CD14-positive monocyte (primary cell): ENCODE measurements around the gene MORC2. TPM values are rescaled to one million over a fixed set of nuclear protein-coding genes. Genes with fewer than 3 reads are reported as not detected.

Experiments
- DNase-seq, 3 donors: peaks; one replicate each; pipeline ENCODE4 v3.0.0-alpha.2; 2011 to 2022
- H2AFZ ChIP-seq: 2 replicates; pipeline ENCODE4 v1.6.0; 2012; ENCODE audit warnings: mild to moderate bottlenecking, low read depth, low read length, inconsistent platforms; ENCODE audit not compliant: insufficient read depth, poor library complexity, severe bottlenecking
- H3K27ac ChIP-seq, 2 donors: 1 replicate in 1 of 2; 2 replicates in 1 of 2; pipeline ENCODE4 v1.5.1; 2012 to 2013; ENCODE audit warnings: low read length in 2 of 2, control low read depth in 1 of 2, inconsistent platforms in 1 of 2, low read depth in 1 of 2, mild to moderate bottlenecking in 1 of 2
- H3K27me3 ChIP-seq, 2 donors: one replicate each; pipeline versions ENCODE4 v1.6.0 to v1.6.1; 2011 to 2013; ENCODE audit warnings: low read length in 2 of 2; ENCODE audit not compliant: control insufficient read depth in 2 of 2, insufficient read depth in 2 of 2
- H3K36me3 ChIP-seq, 2 donors: replicated peaks in 1 of 2; 1 replicate in 1 of 2; 2 replicates in 1 of 2; pipeline versions ENCODE4 v1.5.1 to v1.6.1; 2012 to 2013; ENCODE audit warnings: low read length in 2 of 2, control low read depth in 1 of 2, inconsistent platforms in 1 of 2, mild to moderate bottlenecking in 1 of 2; ENCODE audit not compliant: insufficient read depth in 2 of 2, control insufficient read depth in 1 of 2
- H3K4me1 ChIP-seq, 2 donors: 1 replicate in 1 of 2; 2 replicates in 1 of 2; pipeline versions ENCODE4 v1.5.1 to v1.6.1; 2012 to 2013; ENCODE audit warnings: low read length in 2 of 2, control low read depth in 1 of 2, inconsistent platforms in 1 of 2, mild to moderate bottlenecking in 1 of 2, moderate library complexity in 1 of 2; ENCODE audit not compliant: insufficient read depth in 2 of 2, control insufficient read depth in 1 of 2
- H3K4me2 ChIP-seq: replicated peaks from 2 replicates; pipeline ENCODE3; 2012; ENCODE audit warnings: low read length, moderate library complexity, mild to moderate bottlenecking; ENCODE audit not compliant: poor library complexity, severe bottlenecking; ENCODE audit errors: extremely low read depth
- H3K4me3 ChIP-seq, 3 experiments: fragments of 200-600 bp in 1 of 3; sonication (generic) in 1 of 3; replicated peaks in 1 of 3; 1 replicate in 2 of 3; 2 replicates in 1 of 3; pipeline ENCODE4 v1.5.1; 2011 to 2013; ENCODE audit warnings: low read length in 3 of 3, mild to moderate bottlenecking in 3 of 3, control low read depth in 2 of 3, low read depth in 2 of 3, inconsistent platforms in 1 of 3, moderate library complexity in 1 of 3
- H3K79me2 ChIP-seq: 2 replicates; pipeline ENCODE4 v1.6.0; 2012; ENCODE audit warnings: mild to moderate bottlenecking, control low read depth, inconsistent platforms, low read length, moderate library complexity; ENCODE audit not compliant: insufficient read depth
- H3K9ac ChIP-seq: 2 replicates; pipeline ENCODE4 v1.6.0; 2017; ENCODE audit warnings: low read length, mild to moderate bottlenecking; ENCODE audit not compliant: insufficient read depth, poor library complexity, severe bottlenecking
- H3K9me3 ChIP-seq, 2 donors: replicated peaks in 1 of 2; 1 replicate in 1 of 2; 2 replicates in 1 of 2; pipeline versions ENCODE4 v1.5.1 to v1.6.1; 2012 to 2013; ENCODE audit warnings: low read length in 2 of 2, control low read depth in 1 of 2; ENCODE audit not compliant: control insufficient read depth in 1 of 2, insufficient read depth in 1 of 2
- H4K20me1 ChIP-seq: 2 replicates; pipeline ENCODE4 v1.6.0; 2012; ENCODE audit warnings: mild to moderate bottlenecking, low read length, control low read depth, moderate library complexity; ENCODE audit not compliant: insufficient read depth
- H3K27ac Mint-ChIP-seq, 7 donors: one replicate each; pipeline ENCODE4 v1.8.0; 2020; ENCODE audit warnings: mild to moderate bottlenecking in 7 of 7, mixed read lengths in 7 of 7, moderate library complexity in 6 of 7, inconsistent platforms in 2 of 7
- H3K27me3 Mint-ChIP-seq, 3 donors: one replicate each; pipeline ENCODE4 v1.8.0; 2021 to 2022; ENCODE audit warnings: low read depth in 3 of 3, mild to moderate bottlenecking in 3 of 3, mixed read lengths in 3 of 3, moderate library complexity in 3 of 3, inconsistent platforms in 1 of 3
- H3K36me3 Mint-ChIP-seq, 2 donors: one replicate each; pipeline ENCODE4 v1.8.0; 2020; ENCODE audit warnings: mixed read lengths in 2 of 2, inconsistent platforms in 1 of 2, mild to moderate bottlenecking in 1 of 2
- H3K4me1 Mint-ChIP-seq: one replicate; pipeline ENCODE4 v1.8.0; 2020; ENCODE audit warnings: mild to moderate bottlenecking, mixed read lengths
- H3K4me3 Mint-ChIP-seq, 2 donors: one replicate each; pipeline ENCODE4 v1.8.0; 2020; ENCODE audit warnings: mild to moderate bottlenecking in 2 of 2, mixed read lengths in 2 of 2, moderate library complexity in 1 of 2
- H3K9me3 Mint-ChIP-seq, 7 donors: one replicate each; pipeline ENCODE4 v1.8.0; 2020 to 2022; ENCODE audit warnings: mixed read lengths in 7 of 7, mild to moderate bottlenecking in 6 of 7, moderate library complexity in 6 of 7, inconsistent platforms in 2 of 7
- WGBS: methylation state at CpG from one replicate; pipeline ENCODE4 v1.1.5; 2013; ENCODE audit warnings: missing lambda C conversion rate; ENCODE audit not compliant: insufficient coverage; 5-methylcytosine and 5-hydroxymethylcytosine counted together
- intact Hi-C, 2 donors: fragments of 100-400 bp; cut with micrococcal nuclease; formaldehyde crosslinking; loops; one replicate each; pipeline versions ENCODE4 v1.15.0 to v1.15.1; 2023
- polyA plus RNA-seq, 3 donors: library from polyadenylated mRNA; depleted of rRNA in 1 of 3; unstranded in 2 of 3; stranded (reverse) in 1 of 3; fragments of 300-500 nt in 2 of 3; fragments of >200 nt in 1 of 3; fragmentation: Illumina TruSeq in 2 of 3; gene quantifications; 1 replicate in 2 of 3; 2 replicates in 1 of 3; pipeline ENCODE4 v1.2.3, GENCODE V29; 2012 to 2021
- TF ChIP-seq, protein P1 (sequence below): fragments of 200-600 bp; IDR thresholded peaks from one replicate; pipeline ENCODE4 v1.8.0; 2022; ENCODE audit warnings: antibody characterized with exemption, mild to moderate bottlenecking

Gene MORC2
- polyA plus RNA-seq, 3 donors: 2.1 to 6.0 (median 2.4) TPM

DNA sequence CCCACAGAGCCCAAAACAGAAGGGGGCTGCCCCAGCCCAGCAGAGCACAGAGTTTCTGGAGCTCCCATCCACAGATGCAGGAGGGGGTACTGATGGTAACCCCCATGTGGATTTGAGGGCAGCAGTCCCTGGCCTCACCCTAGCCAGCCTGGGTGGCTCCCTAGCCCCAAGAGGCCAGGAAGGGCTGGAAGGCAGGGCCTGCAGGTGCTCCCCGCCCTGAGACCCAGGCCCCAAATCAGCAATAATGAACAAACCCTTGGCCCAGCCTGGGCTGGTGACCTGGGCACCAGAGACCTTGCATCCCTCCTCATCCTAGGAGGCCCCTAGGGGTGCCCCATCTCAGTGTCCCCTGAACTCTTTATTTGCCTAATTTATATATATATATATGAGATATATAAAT lies 61.6 kb downstream of the MORC2 start:
- TF ChIP-seq, protein P1, sequence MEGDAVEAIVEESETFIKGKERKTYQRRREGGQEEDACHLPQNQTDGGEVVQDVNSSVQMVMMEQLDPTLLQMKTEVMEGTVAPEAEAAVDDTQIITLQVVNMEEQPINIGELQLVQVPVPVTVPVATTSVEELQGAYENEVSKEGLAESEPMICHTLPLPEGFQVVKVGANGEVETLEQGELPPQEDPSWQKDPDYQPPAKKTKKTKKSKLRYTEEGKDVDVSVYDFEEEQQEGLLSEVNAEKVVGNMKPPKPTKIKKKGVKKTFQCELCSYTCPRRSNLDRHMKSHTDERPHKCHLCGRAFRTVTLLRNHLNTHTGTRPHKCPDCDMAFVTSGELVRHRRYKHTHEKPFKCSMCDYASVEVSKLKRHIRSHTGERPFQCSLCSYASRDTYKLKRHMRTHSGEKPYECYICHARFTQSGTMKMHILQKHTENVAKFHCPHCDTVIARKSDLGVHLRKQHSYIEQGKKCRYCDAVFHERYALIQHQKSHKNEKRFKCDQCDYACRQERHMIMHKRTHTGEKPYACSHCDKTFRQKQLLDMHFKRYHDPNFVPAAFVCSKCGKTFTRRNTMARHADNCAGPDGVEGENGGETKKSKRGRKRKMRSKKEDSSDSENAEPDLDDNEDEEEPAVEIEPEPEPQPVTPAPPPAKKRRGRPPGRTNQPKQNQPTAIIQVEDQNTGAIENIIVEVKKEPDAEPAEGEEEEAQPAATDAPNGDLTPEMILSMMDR: no peak
- Histone ChIP-seq H3K79me2 (no peaks in the 10 kb centered on the region), H3K36me3 (peaks cover 0 to 21% of the 10 kb centered on the region in 2 donors), H2AFZ (no peak overlapping the region), H4K20me1 (no peaks in the 10 kb centered on the region), H3K27me3 (no peaks in the 10 kb centered on the region), H3K9me3 (no peaks in the 10 kb centered on the region), H3K9ac (no peak overlapping the region), H3K4me1 (no peaks in the 10 kb centered on the region), H3K4me2 (no peak overlapping the region), H3K27ac (no peak overlapping the region), H3K4me3 (no peak overlapping the region)
- DNase-seq: no peak
- peaks cover 0 to under 1% (median 0%) of the 10 kb centered on the region in 7 donors for H3K9me3 Mint-ChIP-seq
- peaks cover 12 to 31% of the 10 kb centered on the region in 2 donors for H3K36me3 Mint-ChIP-seq
- no peak overlapping the region for H3K4me3 Mint-ChIP-seq
- peaks cover 1 to 4% (median 2%) of the 10 kb centered on the region in 3 donors for H3K27me3 Mint-ChIP-seq
- intact Hi-C loops: no loop called here
- H3K4me1 Mint-ChIP-seq: peaks cover 5% of the 10 kb centered on the region
- 100% methylated on average over 1 of the region's 1 CpG for WGBS
- H3K27ac Mint-ChIP-seq: no peak overlapping the region

DNA sequence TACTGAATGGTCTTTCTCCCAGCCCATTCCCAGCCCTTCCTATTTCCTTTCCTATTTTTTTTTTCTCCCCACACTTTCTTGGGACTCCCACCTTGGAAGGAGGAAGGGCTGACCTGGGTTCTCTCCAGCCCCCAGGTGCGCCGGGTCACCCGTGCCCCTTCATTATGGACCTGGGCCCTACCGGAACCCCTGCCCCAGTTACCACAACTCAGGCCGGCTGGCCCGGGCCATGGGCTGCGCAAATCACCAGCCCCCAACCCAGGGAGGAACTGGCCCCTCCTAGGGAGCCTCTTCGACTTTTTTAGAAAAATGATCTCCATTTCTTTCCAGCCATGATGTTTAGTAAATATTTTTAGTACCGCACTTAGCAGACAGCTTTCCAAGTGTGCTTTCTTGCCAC lies 62.2 kb downstream of the MORC2 start:
- no peaks in the 10 kb centered on the region for H3K9me3 ChIP-seq
- no peaks in the 10 kb centered on the region for H4K20me1 ChIP-seq
- Mint-ChIP-seq H3K27me3 (peaks cover 1 to 4% (median 2%) of the 10 kb centered on the region in 3 donors), H3K4me3 (no peak overlapping the region), H3K9me3 (peaks cover 0 to 3% (median 0%) of the 10 kb centered on the region in 7 donors), H3K36me3 (peaks cover 12 to 31% of the 10 kb centered on the region in 2 donors), H3K4me1 (peaks cover 5% of the 10 kb centered on the region), H3K27ac (no peak overlapping the region)
- TF ChIP-seq, protein P1: no peak
- 92% methylated on average over 4 of the region's 9 CpGs for WGBS
- H3K4me3 ChIP-seq: no peak overlapping the region
- H3K36me3 ChIP-seq: peaks cover 0 to 21% of the 10 kb centered on the region in 2 donors
- no peak overlapping the region for H3K9ac ChIP-seq
- H3K27ac ChIP-seq: no peak overlapping the region
- no peaks in the 10 kb centered on the region for H3K79me2 ChIP-seq
- H2AFZ ChIP-seq: no peak overlapping the region
- no peaks in the 10 kb centered on the region for H3K27me3 ChIP-seq
- no peak overlapping the region for H3K4me2 ChIP-seq
- H3K4me1 ChIP-seq: no peaks in the 10 kb centered on the region
- DNase-seq: no peak
- intact Hi-C loops: no loop called here
